OCI-LY7 (cell line): Measurements from ENCODE around the gene ARL8B. TPM values are rescaled to one million over a fixed set of nuclear protein-coding genes. Genes with fewer than 3 reads are reported as not detected.

Experiments
- BruUV-seq: library from RNA; stranded (reverse); fragments of 400-500 nt; replicated peaks from 2 replicates; lab custom pipeline; 2021; lab: Mats Ljungman, UMichigan
- CTCF ChIA-PET: fragments of 300-600 bp; sonication (Branson Sonifier 250); formaldehyde crosslinking; loops from one replicate; lab custom pipeline; 2022; ENCODE audit warnings: antibody characterized with exemption; ENCODE audit not compliant: unreplicated experiment; lab: Charles Lee
- POLR2A ChIA-PET: fragments of 300-600 bp; sonication (Branson Sonifier 250); formaldehyde crosslinking; loops from one replicate; lab custom pipeline; 2022; ENCODE audit warnings: antibody characterized with exemption; lab: Charles Lee
- DNase-seq: peaks from one replicate; pipeline ENCODE4 v3.0.0-alpha.2; 2015; ENCODE audit warnings: low spot score
- H2AFZ ChIP-seq: fragments of 200-600 bp; sonication (generic), shearing (Covaris generic); 2 replicates; pipeline ENCODE4 v1.6.1; 2014; ENCODE audit warnings: mild to moderate bottlenecking, antibody characterized with exemption, low read length, moderate library complexity
- H3K27ac ChIP-seq: fragments of 200-600 bp; sonication (generic); 2 replicates; pipeline ENCODE4 v1.5.1; 2014; ENCODE audit warnings: mixed run types, low read depth, mild to moderate bottlenecking, moderate library complexity, low read length, inconsistent platforms; ENCODE audit not compliant: poor library complexity, severe bottlenecking
- H3K36me3 ChIP-seq: fragments of 200-600 bp; sonication (generic); 2 replicates; pipeline ENCODE4 v1.6.1; 2014; ENCODE audit warnings: mild to moderate bottlenecking, antibody characterized with exemption, low read length, moderate library complexity, mixed read lengths; ENCODE audit not compliant: insufficient read depth
- H3K4me1 ChIP-seq: fragments of 200-600 bp; sonication (generic); 2 replicates; pipeline ENCODE4 v1.5.1; 2014; ENCODE audit warnings: mild to moderate bottlenecking, low read length; ENCODE audit not compliant: insufficient read depth, poor library complexity, severe bottlenecking
- H3K4me2 ChIP-seq: fragments of 200-600 bp; sonication (generic); 2 replicates; pipeline ENCODE4 v1.6.1; 2014; ENCODE audit warnings: mild to moderate bottlenecking, low read length
- H3K4me3 ChIP-seq: fragments of 200-600 bp; sonication (generic); 2 replicates; pipeline ENCODE4 v1.5.1; 2014; ENCODE audit warnings: mild to moderate bottlenecking, low read depth, low read length; ENCODE audit not compliant: poor library complexity, severe bottlenecking
- H3K79me2 ChIP-seq: fragments of 200-600 bp; sonication (generic); 2 replicates; pipeline ENCODE4 v1.6.1; 2016; ENCODE audit warnings: low read depth, mild to moderate bottlenecking, low read length, moderate library complexity, mixed read lengths; ENCODE audit not compliant: insufficient read depth
- H3K9me2 ChIP-seq: fragments of 200-600 bp; sonication (generic); 2 replicates; pipeline ENCODE4 v1.6.1; 2016; ENCODE audit warnings: mild to moderate bottlenecking, low read length, mixed read lengths; ENCODE audit not compliant: insufficient read depth
- H3K9me3 ChIP-seq: fragments of 200-600 bp; sonication (generic); 2 replicates; pipeline ENCODE4 v1.6.1; 2014; ENCODE audit warnings: mild to moderate bottlenecking, mixed run types, low read length, mixed read lengths
- H4K20me1 ChIP-seq: fragments of 200-600 bp; sonication (generic); 2 replicates; pipeline ENCODE4 v1.6.1; 2014; ENCODE audit warnings: mild to moderate bottlenecking, antibody characterized with exemption, low read length, moderate library complexity, mixed read lengths; ENCODE audit not compliant: insufficient read depth
- CTCF ChIP-seq: fragments of 200-600 bp; sonication (generic); conservative IDR thresholded peaks from 2 replicates; pipeline ENCODE4 v1.5.1; 2014; ENCODE audit warnings: mild to moderate bottlenecking, antibody characterized with exemption, low read length, moderate library complexity, mixed read lengths
- EZH2phosphoT487 ChIP-seq: fragments of 200-600 bp; sonication (generic); IDR thresholded peaks from 2 replicates; pipeline ENCODE4 v1.6.1; 2018; ENCODE audit warnings: low read depth, borderline replicate concordance, mild to moderate bottlenecking, mixed run types, antibody characterized with exemption, low read length, moderate library complexity, mixed read lengths
- intact Hi-C: fragments of 100-400 bp; cut with micrococcal nuclease; formaldehyde crosslinking; loops from one replicate; pipeline ENCODE4 v1.10.0; 2022; ENCODE audit not compliant: unreplicated experiment
- total RNA-seq, 2 experiments: library from RNA; depleted of rRNA in 1 of 2; stranded (reverse); fragments of >200 nt in 1 of 2; shearing (Covaris generic) in 1 of 2; gene quantifications; 2 replicates each; pipeline ENCODE4 v1.2.3, GENCODE V29; 2014 to 2022

ARL8B gene
- total RNA-seq, 2 experiments from 2014 or later, result 27.1 to 60.4 TPM

- peaks cover 96% of the 10 kb centered on the region for H3K79me2 ChIP-seq
- ChIA-PET CTCF (no interaction called here), POLR2A (interaction anchor here (1.0 to 3.4 kb wide), 11 partner anchors 11 to 36 kb away, joined by 3 to 16 read pairs (median 7); no protein-coding TSS in a partner anchor)
- H3K27ac ChIP-seq, result peak overlapping the region; percentile 9
- no peak overlapping the region for H2AFZ ChIP-seq
- H3K4me1 ChIP-seq, result peaks cover 52% of the 10 kb centered on the region
- H3K4me3 ChIP-seq, result no peak overlapping the region
- intact Hi-C loops, result no loop called here
- BruUV-seq, result no TSS peak
- peaks cover 6% of the 10 kb centered on the region; the same call in 1 of the 2 replicates for H3K9me3 ChIP-seq
- no peaks in the 10 kb centered on the region for H3K9me2 ChIP-seq
- peaks cover 7% of the 10 kb centered on the region; the same call in 1 of the 2 replicates for H3K36me3 ChIP-seq
- no peak for TF ChIP-seq CTCF
- TF ChIP-seq EZH2phosphoT487, result no peak
- peak overlapping the region; percentile 20 for H3K4me2 ChIP-seq
- peaks cover 14% of the 10 kb centered on the region; the same call in 1 of the 2 replicates for H4K20me1 ChIP-seq
- DNase-seq, result no peak
Measured at GRCh38 chr3:5160940-5161858, 39.1 kb downstream of the ARL8B start.

DNA sequence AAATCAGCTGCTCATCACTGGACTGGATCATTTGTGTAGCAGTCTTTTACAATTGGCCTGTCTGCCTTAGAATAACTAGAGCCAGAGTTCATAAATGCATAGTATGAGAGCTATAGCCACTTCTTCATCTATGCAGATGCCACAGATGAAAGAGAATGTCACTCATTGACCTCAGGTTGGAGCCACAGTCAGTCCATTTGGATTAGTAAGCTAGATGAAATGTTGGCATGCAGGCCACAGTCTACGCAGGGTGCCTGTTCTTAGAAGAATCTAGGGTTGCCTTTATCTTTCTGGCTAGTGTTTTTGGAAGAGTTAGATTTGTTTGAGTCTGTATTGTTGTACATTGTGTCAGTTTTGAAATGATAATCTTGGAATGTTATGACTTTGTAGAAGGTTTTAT, 40.0 kb downstream of the ARL8B start:
- TF ChIP-seq EZH2phosphoT487 (no peak), CTCF (no peak)
- Histone ChIP-seq H2AFZ (no peak overlapping the region), H3K9me2 (no peaks in the 10 kb centered on the region), H3K79me2 (peaks cover 96% of the 10 kb centered on the region), H4K20me1 (peaks cover 14% of the 10 kb centered on the region; the same call in 1 of the 2 replicates), H3K4me2 (no peak overlapping the region), H3K9me3 (peaks cover 6% of the 10 kb centered on the region; the same call in 1 of the 2 replicates), H3K4me1 (peaks cover 61% of the 10 kb centered on the region), H3K27ac (no peak overlapping the region), H3K4me3 (no peak overlapping the region), H3K36me3 (peaks cover 12% of the 10 kb centered on the region)
- CTCF ChIA-PET, result no interaction called here
- POLR2A ChIA-PET, result interaction anchor here (1.2 to 3.4 kb wide), 9 partner anchors 10 to 37 kb away, joined by 4 to 16 read pairs (median 7); no protein-coding TSS in a partner anchor
- no TSS peak for BruUV-seq
- intact Hi-C loops, result no loop called here
- DNase-seq, result no peak
